Diencephalon (tissue), 1 donor: ENCODE results near the gene RNASE11. TPM values are rescaled to one million over a fixed set of nuclear protein-coding genes. Genes with fewer than 3 reads are reported as not detected.

Source experiments
- total RNA-seq: library from RNA; depleted of rRNA; stranded (reverse); fragments of >200 nt; gene quantifications from one replicate; pipeline ENCODE4 v1.2.3, GENCODE V29; 2014

Gene RNASE11
- total RNA-seq: not detected

DNA sequence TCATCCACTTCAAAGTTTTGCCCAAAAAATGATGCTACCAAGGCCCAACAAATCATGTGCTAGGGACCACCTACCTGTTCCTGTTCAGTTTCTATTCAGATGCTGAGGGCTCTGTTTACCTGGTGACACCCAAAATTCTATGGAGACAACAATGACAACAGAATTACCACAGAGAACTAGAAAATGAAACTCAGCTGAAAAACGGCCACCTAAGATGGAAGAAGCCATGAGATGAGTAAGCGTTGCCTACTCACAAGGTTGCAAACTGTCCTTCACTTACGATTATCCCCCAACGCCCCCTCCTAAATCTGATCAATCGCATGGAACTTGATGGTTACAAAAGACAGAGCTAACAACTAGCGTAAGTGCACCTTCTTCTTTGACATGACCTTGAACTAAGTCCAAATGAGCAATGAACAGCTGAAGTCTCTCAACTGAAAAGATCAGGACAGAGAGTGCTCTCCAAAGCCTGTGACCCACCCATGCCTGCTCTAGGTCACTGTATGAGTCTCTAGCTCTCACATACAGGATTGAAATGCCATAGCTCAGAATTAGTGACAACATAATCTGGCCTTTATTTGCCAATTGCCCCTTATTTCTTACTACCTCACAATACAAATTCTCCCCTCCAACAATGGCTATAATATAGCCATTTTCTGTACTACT is at the start of gene RNASE11:
Gene RNASE11 (minus strand): TSS at position 513 of the 666 bp plus-strand sequence.

DNA sequence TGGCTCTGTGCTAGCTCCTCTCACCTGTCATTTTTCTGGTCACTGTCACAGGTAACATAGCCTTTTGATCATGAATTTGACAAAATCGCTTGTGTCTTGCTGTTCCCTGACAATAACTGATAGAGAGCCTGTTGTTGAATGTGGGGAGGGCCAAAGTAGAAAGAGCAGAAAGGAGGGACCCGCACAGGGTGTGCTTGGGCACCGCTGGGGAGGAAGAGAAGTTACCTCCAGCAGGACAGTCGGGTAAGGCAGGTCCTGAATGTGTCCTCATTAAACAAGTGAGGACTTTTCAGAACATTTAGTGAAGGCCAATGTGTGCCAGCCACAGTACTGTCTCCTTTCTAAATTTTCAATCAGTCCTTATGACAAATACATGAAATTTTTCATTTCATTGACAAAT is 3.4 kb upstream of the RNASE11 start, which contains the start of gene RNASE12:
Gene RNASE12 (minus strand): TSS at position 142 of the 400 bp plus-strand sequence. CDS start 653 bp downstream, outside the sequence.

GRCh38 chr14:20560961-20561360 is 26.8 kb downstream of the RNASE11 start, which contains the start of gene RNASE9:
TSS of gene RNASE9 (minus strand) at chr14:20561047.

Other genes starting within 250 kb of the RNASE11 start
- 22.1 TPM for gene PARP2, start 244.4 kb downstream of the RNASE11 start, total RNA-seq
- 8.8 TPM for gene TEP1, start 174.5 kb downstream of the RNASE11 start, total RNA-seq
- gene KLHL33, start 151.8 kb downstream of the RNASE11 start, total RNA-seq: 0.23 TPM
- 32.8 TPM for gene OSGEP, start 133.2 kb downstream of the RNASE11 start, total RNA-seq
- gene APEX1, start 132.8 kb downstream of the RNASE11 start, total RNA-seq: 53.3 TPM
- 29.5 TPM for gene PIP4P1, start 126.6 kb downstream of the RNASE11 start, total RNA-seq
- gene PNP, start 118.6 kb downstream of the RNASE11 start, total RNA-seq: 12.7 TPM
- gene RNASE10, start 82.5 kb downstream of the RNASE11 start, total RNA-seq: not detected
- not detected for gene RNASE9, start 27.0 kb downstream of the RNASE11 start, total RNA-seq
- gene RNASE12, start 3.4 kb upstream of the RNASE11 start, total RNA-seq: not detected
- not detected for gene OR6S1, start 53.7 kb upstream of the RNASE11 start, total RNA-seq
- gene RNASE4, start 96.6 kb upstream of the RNASE11 start, total RNA-seq: 1.2 TPM
- 0.92 TPM for gene ANG, start 100.8 kb upstream of the RNASE11 start, total RNA-seq
- not detected for gene EDDM3A, start 157.9 kb upstream of the RNASE11 start, total RNA-seq
- not detected for gene EDDM3B, start 180.4 kb upstream of the RNASE11 start, total RNA-seq
- gene RNASE6, start 193.3 kb upstream of the RNASE11 start, total RNA-seq: 1.4 TPM
- gene RNASE1, start 214.8 kb upstream of the RNASE11 start, total RNA-seq: 13.1 TPM